HUES48 (cell line): Measurements from ENCODE around the gene REX1BD.

ENCODE experiments used
- H3K27ac ChIP-seq: one replicate; pipeline ENCODE4 v1.7.0; 2013; ENCODE audit warnings: low read depth, low read length, inconsistent platforms
- H3K27me3 ChIP-seq: 2 replicates; pipeline ENCODE4 v1.6.1; 2013; ENCODE audit warnings: mild to moderate bottlenecking, low read length; ENCODE audit not compliant: control insufficient read depth, insufficient read depth
- H3K36me3 ChIP-seq: 2 replicates; pipeline ENCODE4 v1.6.1; 2013; ENCODE audit warnings: low read length; ENCODE audit not compliant: control insufficient read depth, insufficient read depth
- H3K4me1 ChIP-seq: 2 replicates; pipeline ENCODE4 v1.6.1; 2013; ENCODE audit warnings: mild to moderate bottlenecking, low read length; ENCODE audit not compliant: control insufficient read depth, insufficient read depth
- H3K4me3 ChIP-seq: 2 replicates; pipeline ENCODE4 v1.5.1; 2013; ENCODE audit warnings: mild to moderate bottlenecking, low read depth, low read length
- H3K9ac ChIP-seq: 2 replicates; pipeline ENCODE4 v1.6.1; 2013; ENCODE audit warnings: mild to moderate bottlenecking, low read depth, low read length, moderate library complexity
- H3K9me3 ChIP-seq: 2 replicates; pipeline ENCODE4 v1.6.1; 2013; ENCODE audit warnings: low read length; ENCODE audit not compliant: control insufficient read depth, insufficient read depth

Gene REX1BD

GRCh38 chr19:18605196-18605545 is 16.6 kb downstream of the REX1BD start:
- Histone ChIP-seq H3K27ac (no peak overlapping the region), H3K36me3 (no peaks in the 10 kb centered on the region), H3K9ac (no peak overlapping the region), H3K27me3 (peaks cover 88% of the 10 kb centered on the region), H3K9me3 (no peaks in the 10 kb centered on the region), H3K4me1 (peaks cover 31% of the 10 kb centered on the region), H3K4me3 (no peak overlapping the region)

GRCh38 chr19:18605546-18606280 is 17.1 kb downstream of the REX1BD start:
- H3K4me3 ChIP-seq: peak overlapping the region; percentile 21; the same call in 1 of the 2 replicates
- H3K9ac ChIP-seq: no peak overlapping the region

GRCh38 chr19:18606281-18607225 is 18.0 kb downstream of the REX1BD start, which contains the start of gene CRLF1:
Gene CRLF1, minus strand, starts transcription at chr19:18606799. Its CDS starts 143 bp downstream, at chr19:18606656.
- H3K27ac ChIP-seq: no peak within 1 kb of the TSS
- H3K4me3 ChIP-seq: peak within 1 kb of the TSS; percentile 21; the same call in 1 of the 2 replicates
- no peaks in the 10 kb centered on the region for H3K9me3 ChIP-seq
- no peak within 1 kb of the TSS for H3K9ac ChIP-seq
- H3K4me1 ChIP-seq: peaks cover 40% of the 10 kb centered on the region
- peaks cover 95% of the 10 kb centered on the region for H3K27me3 ChIP-seq
- H3K36me3 ChIP-seq: no peaks in the 10 kb centered on the region

More at GRCh38 chr19:18605546-18606280, 17.1 kb downstream of the REX1BD start:
- H3K9me3 ChIP-seq: no peaks in the 10 kb centered on the region
- peaks cover 92% of the 10 kb centered on the region for H3K27me3 ChIP-seq
- no peak overlapping the region for H3K27ac ChIP-seq
- peaks cover 35% of the 10 kb centered on the region for H3K4me1 ChIP-seq
- H3K36me3 ChIP-seq: no peaks in the 10 kb centered on the region

- H3K4me3 ChIP-seq: no peak overlapping the region
- no peak overlapping the region for H3K9ac ChIP-seq
- H3K36me3 ChIP-seq: no peaks in the 10 kb centered on the region
- no peaks in the 10 kb centered on the region for H3K9me3 ChIP-seq
- H3K4me1 ChIP-seq: peaks cover 40% of the 10 kb centered on the region
- no peak overlapping the region for H3K27ac ChIP-seq
- H3K27me3 ChIP-seq: peaks cover 95% of the 10 kb centered on the region
Observed at GRCh38 chr19:18607226-18608101, 18.9 kb downstream of the REX1BD start.

- no peak overlapping the region for H3K27ac ChIP-seq
- no peak overlapping the region for H3K4me3 ChIP-seq
- no peak overlapping the region for H3K9ac ChIP-seq
- H3K36me3 ChIP-seq: no peaks in the 10 kb centered on the region
- H3K4me1 ChIP-seq: peaks cover 40% of the 10 kb centered on the region
- peaks cover 95% of the 10 kb centered on the region for H3K27me3 ChIP-seq
- no peaks in the 10 kb centered on the region for H3K9me3 ChIP-seq
Observed at GRCh38 chr19:18608102-18608804, 19.7 kb downstream of the REX1BD start.

- H3K36me3 ChIP-seq: no peaks in the 10 kb centered on the region
- H3K9ac ChIP-seq: no peak overlapping the region
- no peak overlapping the region for H3K27ac ChIP-seq
- no peaks in the 10 kb centered on the region for H3K9me3 ChIP-seq
- H3K27me3 ChIP-seq: peaks cover 96% of the 10 kb centered on the region
- H3K4me3 ChIP-seq: no peak overlapping the region
- peaks cover 43% of the 10 kb centered on the region for H3K4me1 ChIP-seq
Observed at GRCh38 chr19:18608805-18609716, 20.5 kb downstream of the REX1BD start.

GRCh38 chr19:18609717-18610051 is 21.1 kb downstream of the REX1BD start:
- Histone ChIP-seq H3K27ac (no peak overlapping the region), H3K9me3 (no peaks in the 10 kb centered on the region), H3K9ac (no peak overlapping the region), H3K36me3 (no peaks in the 10 kb centered on the region), H3K4me1 (peaks cover 38% of the 10 kb centered on the region), H3K27me3 (peaks cover 96% of the 10 kb centered on the region), H3K4me3 (no peak overlapping the region)

GRCh38 chr19:18610245-18610555 is 21.6 kb downstream of the REX1BD start:
- Histone ChIP-seq H3K4me1 (peaks cover 35% of the 10 kb centered on the region), H3K9me3 (no peaks in the 10 kb centered on the region), H3K27me3 (peaks cover 96% of the 10 kb centered on the region), H3K27ac (no peak overlapping the region), H3K4me3 (peak overlapping the region; percentile 29; the same call in 1 of the 2 replicates), H3K36me3 (no peaks in the 10 kb centered on the region), H3K9ac (no peak overlapping the region)

- H3K27me3 ChIP-seq: peaks cover 95% of the 10 kb centered on the region
Observed at GRCh38 chr19:18610556-18611326, 22.1 kb downstream of the REX1BD start.

More at GRCh38 chr19:18610556-18611326, 22.1 kb downstream of the REX1BD start:
- Histone ChIP-seq H3K4me1 (peaks cover 32% of the 10 kb centered on the region), H3K4me3 (peak overlapping the region; percentile 63), H3K27ac (no peak overlapping the region), H3K9me3 (no peaks in the 10 kb centered on the region), H3K9ac (no peak overlapping the region), H3K36me3 (no peaks in the 10 kb centered on the region)
